Suprapubic skin (tissue), 4 donors: ENCODE data around the gene C4orf46. TPM values are rescaled to one million over a fixed set of nuclear protein-coding genes. Genes with fewer than 3 reads are reported as not detected.
A peak's percentile ranks its signal among the peaks of the same experiment; 100 is the strongest.

Experiments
- DNase-seq, 2 donors: peaks; one replicate each; pipeline ENCODE4 v3.0.0-alpha.2; 2019; ENCODE audit warnings: low spot score in 2 of 2
- H3K27ac ChIP-seq: fragments of 200-600 bp; sonication (generic); one replicate; pipeline ENCODE4 v1.5.1; 2019
- H3K27me3 ChIP-seq: fragments of 200-600 bp; sonication (generic); one replicate; pipeline ENCODE4 v1.5.1; 2019
- H3K36me3 ChIP-seq: fragments of 200-600 bp; sonication (generic); one replicate; pipeline ENCODE4 v1.5.1; 2019
- H3K4me1 ChIP-seq: fragments of 200-600 bp; sonication (generic); one replicate; pipeline ENCODE4 v1.5.1; 2019
- H3K4me3 ChIP-seq: fragments of 200-600 bp; sonication (generic); one replicate; pipeline ENCODE4 v1.5.1; 2019; ENCODE audit warnings: mild to moderate bottlenecking
- H3K9me3 ChIP-seq: fragments of 200-600 bp; sonication (generic); one replicate; pipeline ENCODE4 v1.5.1; 2019
- CTCF ChIP-seq, 2 donors: fragments of 200-600 bp in 1 of 2; fragments of 450-650 bp in 1 of 2; sonication (generic) in 1 of 2; IDR thresholded peaks; one replicate each; pipeline ENCODE4 v1.5.1; 2016 to 2019; ENCODE audit warnings: antibody characterized with exemption in 2 of 2, mild to moderate bottlenecking in 1 of 2, moderate library complexity in 1 of 2
- EP300 ChIP-seq: sonication (generic); formaldehyde crosslinking; IDR thresholded peaks from one replicate; pipeline ENCODE4 v1.6.1; 2017; ENCODE audit warnings: antibody characterized with exemption
- POLR2A ChIP-seq, 2 donors: fragments of 450-650 bp; IDR thresholded peaks; one replicate each; pipeline ENCODE4 v1.6.1; 2017; ENCODE audit warnings: antibody characterized with exemption in 2 of 2, mild to moderate bottlenecking in 2 of 2, moderate library complexity in 2 of 2
- POLR2AphosphoS5 ChIP-seq, 3 donors: sonication (generic); formaldehyde crosslinking; IDR thresholded peaks; one replicate each; pipeline ENCODE4 v1.6.1; 2017; ENCODE audit warnings: antibody characterized with exemption in 3 of 3
- WGBS: methylation state at CpG from one replicate; pipeline ENCODE4 v1.1.5; 2018; 5-methylcytosine and 5-hydroxymethylcytosine counted together
- total RNA-seq, 4 donors: library from RNA; depleted of rRNA; stranded (reverse); fragments of >200 nt; gene quantifications; one replicate each; pipeline ENCODE4 v1.1.0, GENCODE V29; 2016

The C4orf46 gene
- total RNA-seq, 4 donors from 2014 or later, result 2.8 to 3.7 (median 3.2) TPM

DNA sequence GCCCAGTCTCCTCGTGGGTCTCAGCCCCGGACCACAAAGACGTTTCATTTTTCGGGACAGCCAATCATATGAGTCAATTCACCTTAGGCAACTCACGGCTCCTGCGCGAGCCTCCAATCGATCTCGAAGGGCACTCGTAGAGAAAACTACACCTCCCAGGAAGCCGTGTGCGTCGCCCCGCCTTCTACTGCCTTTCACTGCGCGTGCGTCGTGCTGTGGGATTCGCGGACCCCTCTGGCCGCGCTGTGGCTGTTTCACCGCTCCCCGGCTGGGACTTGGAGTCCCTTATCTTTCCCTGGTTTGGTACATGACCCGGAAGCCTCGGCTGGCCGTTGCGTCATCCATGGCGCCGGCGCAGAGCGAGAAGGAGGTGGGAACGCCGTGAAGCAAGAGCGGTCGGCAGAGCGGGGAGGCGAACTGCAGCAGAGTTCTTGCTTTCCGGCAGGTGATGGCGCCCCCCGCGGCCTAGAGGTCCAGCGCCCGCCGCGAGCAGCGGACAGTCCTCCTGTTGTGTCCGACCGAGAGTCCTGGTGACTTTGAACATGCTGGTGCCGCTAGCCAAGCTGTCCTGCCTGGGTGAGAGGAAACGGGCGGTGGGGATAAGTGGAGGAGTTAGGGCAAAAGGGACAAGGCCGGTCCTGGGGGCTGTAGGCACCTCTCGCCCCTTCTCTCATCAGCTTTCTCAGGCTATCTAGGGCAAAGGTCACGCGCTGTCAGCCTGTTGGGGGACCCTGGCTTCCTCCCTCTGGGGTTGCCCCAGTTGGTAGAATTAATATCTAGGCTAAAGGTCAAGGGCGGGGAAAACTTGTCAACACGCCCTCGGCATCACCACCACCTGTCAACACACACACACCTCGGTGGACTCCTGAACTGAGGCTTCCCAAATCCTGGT, 474 bp upstream of the C4orf46 start, which contains the start of gene ETFDH:
Gene ETFDH, plus strand, starts transcription at position 382 of the 892 bp plus-strand sequence. Its CDS starts 161 bp downstream, at position 543.
- 0% methylated on average over 16 of the region's 60 CpGs for WGBS
- Histone ChIP-seq H3K27ac (peak within 1 kb of the TSS; percentile 92), H3K36me3 (no peaks in the 10 kb centered on the region), H3K4me3 (peak within 1 kb of the TSS; percentile 91), H3K27me3 (no peaks in the 10 kb centered on the region), H3K9me3 (no peaks in the 10 kb centered on the region), H3K4me1 (peaks cover 19% of the 10 kb centered on the region)
- TF ChIP-seq CTCF (IDR thresholded peaks at IDR 0.05) (peak; percentile 22 to 64), POLR2AphosphoS5 (IDR thresholded peaks at IDR 0.05) (peak in 2 of 3 donors; percentile 90 to 95), EP300 (no peak), POLR2A (IDR thresholded peaks at IDR 0.05) (peak; percentile 39 to 78)
- peak; percentile 99 for DNase-seq

DNA sequence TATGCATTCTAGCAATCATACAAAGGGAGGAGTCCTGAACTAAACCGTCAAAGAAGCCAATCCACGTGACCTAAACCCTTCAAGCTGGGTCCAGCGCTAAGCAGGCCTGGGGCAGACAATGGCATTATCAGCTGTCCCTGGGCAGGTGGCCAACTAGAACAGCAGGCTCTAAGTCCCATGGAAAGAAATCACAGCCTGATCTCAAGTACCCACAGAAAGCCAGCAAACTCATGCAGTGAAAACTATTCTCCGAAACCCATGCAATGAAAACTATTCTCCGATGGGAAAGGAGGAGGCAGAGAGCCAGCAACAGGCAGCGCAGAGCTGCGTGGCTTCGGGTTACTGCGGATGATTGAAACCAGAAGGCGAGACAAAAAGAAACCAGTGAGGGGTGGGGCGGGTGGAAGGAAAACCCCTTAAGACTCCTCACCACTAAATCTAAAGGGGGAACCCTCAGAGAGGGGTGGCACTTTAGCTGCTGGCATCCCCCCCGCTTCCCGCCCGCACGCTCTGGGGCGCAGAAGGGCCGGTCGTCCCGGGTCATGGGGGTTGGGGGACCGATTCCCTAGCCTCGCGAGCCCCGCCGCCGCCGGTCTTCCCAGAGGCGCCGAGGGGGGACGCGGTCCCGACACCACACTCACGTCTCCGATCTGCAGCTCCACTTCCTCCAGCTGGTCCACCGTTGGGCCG, 567 bp downstream of the C4orf46 start:
- no peaks in the 10 kb centered on the region for H3K36me3 ChIP-seq
- 1% methylated on average over 33 of the region's 35 CpGs for WGBS
- no peaks in the 10 kb centered on the region for H3K27me3 ChIP-seq
- H3K27ac ChIP-seq, result peak overlapping the region; percentile 92
- TF ChIP-seq POLR2A (IDR thresholded peaks at IDR 0.05) (no peak), EP300 (no peak), POLR2AphosphoS5 (IDR thresholded peaks at IDR 0.05) (no peak)
- peak in 1 of 2 donors; percentile 77 for DNase-seq
- peak overlapping the region; percentile 91 for H3K4me3 ChIP-seq
- H3K4me1 ChIP-seq, result peaks cover 19% of the 10 kb centered on the region
- H3K9me3 ChIP-seq, result no peaks in the 10 kb centered on the region

DNA sequence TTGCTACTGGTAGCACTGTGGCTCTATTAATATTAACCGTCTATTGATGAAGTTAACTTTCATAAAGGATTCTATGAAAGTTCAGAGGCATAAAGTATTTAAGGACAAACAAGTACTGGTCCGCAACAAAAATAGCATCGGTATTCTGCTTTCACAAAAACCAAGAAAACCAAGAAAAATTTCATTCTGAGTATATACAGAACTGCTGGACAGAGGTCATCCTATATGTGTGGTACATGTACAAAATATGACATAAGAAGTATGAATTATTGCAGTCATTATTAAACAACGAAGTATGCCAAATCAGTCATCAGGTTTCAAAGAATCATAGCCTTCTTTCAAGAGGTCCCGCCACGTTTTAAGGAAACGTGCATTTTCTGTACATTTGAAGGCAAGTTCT, 2.4 kb downstream of the C4orf46 start:
- 83% methylated on average over 7 of the region's 7 CpGs for WGBS

GRCh38 chr4:158667651-158668198, 4.0 kb downstream of the C4orf46 start:
- 89% methylated on average over 3 of the region's 3 CpGs for WGBS
- Histone ChIP-seq H3K9me3 (no peaks in the 10 kb centered on the region), H3K27ac (no peak overlapping the region), H3K27me3 (no peaks in the 10 kb centered on the region), H3K4me1 (peaks cover 14% of the 10 kb centered on the region), H3K36me3 (no peaks in the 10 kb centered on the region), H3K4me3 (no peak overlapping the region)
- TF ChIP-seq CTCF (IDR thresholded peaks at IDR 0.05) (peak in 1 of 2 donors; percentile 57), POLR2AphosphoS5 (IDR thresholded peaks at IDR 0.05) (no peak)
- DNase-seq, result no peak

More for the DNA sequence above, 2.4 kb downstream of the C4orf46 start:
- no peak overlapping the region for H3K4me3 ChIP-seq
- peaks cover 19% of the 10 kb centered on the region for H3K4me1 ChIP-seq
- no peaks in the 10 kb centered on the region for H3K27me3 ChIP-seq
- no peak for DNase-seq
- no peak overlapping the region for H3K27ac ChIP-seq
- TF ChIP-seq POLR2A (IDR thresholded peaks at IDR 0.05) (no peak), POLR2AphosphoS5 (IDR thresholded peaks at IDR 0.05) (no peak), EP300 (no peak), CTCF (IDR thresholded peaks at IDR 0.05) (no peak)
- no peaks in the 10 kb centered on the region for H3K36me3 ChIP-seq
- H3K9me3 ChIP-seq, result no peaks in the 10 kb centered on the region

DNA sequence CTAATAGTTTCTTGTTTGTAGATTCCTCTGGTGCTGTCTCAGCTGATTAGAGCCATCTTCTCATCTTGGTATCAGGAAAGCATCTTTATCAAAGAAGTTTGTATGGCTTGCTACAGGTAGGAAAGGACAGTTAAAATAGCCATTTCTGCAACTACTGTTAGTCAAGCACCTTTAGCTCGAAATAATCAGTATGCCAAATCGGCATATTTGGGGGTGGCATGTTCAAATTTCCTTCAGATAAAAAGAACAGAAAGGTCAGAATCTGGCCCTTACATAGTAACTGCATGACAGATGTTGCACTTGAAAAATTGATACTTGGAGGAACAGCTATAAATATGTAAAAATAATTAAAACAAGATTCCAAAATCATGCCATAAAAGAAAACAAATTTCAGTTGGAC, 4.8 kb downstream of the C4orf46 start:
- H3K27ac ChIP-seq, result no peak overlapping the region
- H3K4me1 ChIP-seq, result peaks cover 11% of the 10 kb centered on the region
- WGBS, result 90% methylated on average over 2 of the region's 2 CpGs
- H3K36me3 ChIP-seq, result no peaks in the 10 kb centered on the region
- TF ChIP-seq EP300 (no peak), POLR2A (IDR thresholded peaks at IDR 0.05) (no peak), POLR2AphosphoS5 (IDR thresholded peaks at IDR 0.05) (no peak), CTCF (IDR thresholded peaks at IDR 0.05) (no peak)
- no peaks in the 10 kb centered on the region for H3K27me3 ChIP-seq
- DNase-seq, result no peak
- no peak overlapping the region for H3K4me3 ChIP-seq
- H3K9me3 ChIP-seq, result no peaks in the 10 kb centered on the region
